Hepatocyte (in vitro differentiated cells): ENCODE data around the gene ERAP2. TPM values are rescaled to one million over a fixed set of nuclear protein-coding genes. Genes with fewer than 3 reads are reported as not detected.

Source experiments
- DNase-seq: peaks from one replicate; pipeline ENCODE4 v3.0.0-alpha.2; 2016; ENCODE audit warnings: low spot score
- H2AFZ ChIP-seq: fragments of 200-600 bp; sonication (generic); 2 replicates; pipeline ENCODE4 v1.6.0; 2016; ENCODE audit warnings: antibody characterized with exemption, mild to moderate bottlenecking
- H3K27ac ChIP-seq: fragments of 200-600 bp; sonication (generic); 2 replicates; pipeline ENCODE4 v1.5.1; 2016; ENCODE audit warnings: mild to moderate bottlenecking
- H3K27me3 ChIP-seq: fragments of 200-600 bp; sonication (generic); 2 replicates; pipeline ENCODE4 v1.6.1; 2016
- H3K36me3 ChIP-seq: fragments of 200-600 bp; sonication (generic); replicated peaks from 2 replicates; pipeline ENCODE4 v1.5.1; 2016; ENCODE audit warnings: low read depth; ENCODE audit not compliant: insufficient read depth
- H3K4me1 ChIP-seq: fragments of 200-600 bp; sonication (generic); 2 replicates; pipeline ENCODE4 v1.5.1; 2016; ENCODE audit warnings: mild to moderate bottlenecking, moderate library complexity; ENCODE audit not compliant: insufficient read depth
- H3K4me2 ChIP-seq: fragments of 200-600 bp; sonication (generic); 2 replicates; pipeline ENCODE4 v1.6.0; 2016
- H3K4me3 ChIP-seq: fragments of 200-600 bp; sonication (generic); 2 replicates; pipeline ENCODE4 v1.5.1; 2016; ENCODE audit warnings: mild to moderate bottlenecking
- H3K79me2 ChIP-seq: fragments of 200-600 bp; sonication (generic); 2 replicates; pipeline ENCODE4 v1.6.0; 2017; ENCODE audit warnings: mild to moderate bottlenecking
- H3K9me2 ChIP-seq: fragments of 200-600 bp; sonication (generic); replicated peaks from 2 replicates; pipeline ENCODE4 v1.6.0; 2017; ENCODE audit warnings: mild to moderate bottlenecking; ENCODE audit not compliant: insufficient read depth
- H3K9me3 ChIP-seq: fragments of 200-600 bp; sonication (generic); 2 replicates; pipeline ENCODE4 v1.5.1; 2016; ENCODE audit warnings: low read depth, mild to moderate bottlenecking
- H4K20me1 ChIP-seq: fragments of 200-600 bp; sonication (generic); 2 replicates; pipeline ENCODE4 v1.6.0; 2016; ENCODE audit warnings: mild to moderate bottlenecking; ENCODE audit not compliant: insufficient read depth, poor library complexity, severe bottlenecking
- CTCF ChIP-seq: fragments of 200-600 bp; sonication (generic); IDR thresholded peaks from 2 replicates; pipeline ENCODE4 v1.5.1; 2016; ENCODE audit warnings: antibody characterized with exemption, mild to moderate bottlenecking; ENCODE audit not compliant: poor library complexity
- EZH2 ChIP-seq: fragments of 200-600 bp; sonication (generic); IDR thresholded peaks from 2 replicates; pipeline ENCODE4 v1.6.1; 2016; ENCODE audit warnings: antibody characterized with exemption, mild to moderate bottlenecking, borderline replicate concordance
- EZH2phosphoT487 ChIP-seq: fragments of 200-600 bp; sonication (generic); IDR thresholded peaks from one replicate; pipeline ENCODE4 v1.6.1; 2018; ENCODE audit warnings: antibody characterized with exemption, mild to moderate bottlenecking, low read depth, moderate library complexity; ENCODE audit not compliant: unreplicated experiment, severe bottlenecking
- WGBS: methylation state at CpG from one replicate; pipeline ENCODE4 v1.1.6; 2016; ENCODE audit warnings: low lambda C conversion rate; ENCODE audit errors: missing lambda C conversion rate; 5-methylcytosine and 5-hydroxymethylcytosine counted together
- polyA plus RNA-seq: library from polyadenylated mRNA; unstranded; fragments of >200 nt; fragmentation: Nextera tagmentation; extraction: Ambion mirVana; gene quantifications from 2 replicates; pipeline ENCODE4 v1.2.1, GENCODE V29; 2016
- total RNA-seq: library from RNA; depleted of rRNA; stranded (reverse); fragments of >200 nt; gene quantifications from 2 replicates; pipeline ENCODE4 v1.2.3, GENCODE V29; 2014

Gene ERAP2
- total and polyA plus RNA-seq, 2 experiments from 2014 or later = 0.87 to 1.5 TPM

DNA sequence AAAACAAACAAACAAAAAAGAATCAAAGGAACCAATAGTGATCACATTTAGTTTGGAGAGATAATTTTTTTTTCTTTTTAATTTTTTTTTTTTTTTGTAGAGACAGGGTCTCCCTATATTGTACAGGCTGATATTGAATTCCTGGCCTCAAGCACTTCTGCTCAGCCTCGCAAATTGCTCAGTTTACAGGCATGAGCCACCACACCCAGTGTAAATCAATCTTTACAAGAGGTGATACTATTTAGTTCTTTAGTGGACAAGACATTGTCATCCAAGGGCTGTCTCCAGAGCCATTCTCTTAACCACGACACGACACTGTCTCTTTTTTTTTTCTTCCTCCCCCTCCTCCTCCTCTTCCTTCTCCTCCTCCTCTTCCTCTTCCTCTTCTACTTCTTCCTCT, 29.6 kb downstream of the ERAP2 start:
- WGBS = 85% methylated on average over 3 of the region's 3 CpGs
- no peak for TF ChIP-seq CTCF
- TF ChIP-seq EZH2phosphoT487 = no peak
- TF ChIP-seq EZH2 = no peak
- Histone ChIP-seq H3K9me2 (no peaks in the 10 kb centered on the region), H4K20me1 (no peaks in the 10 kb centered on the region), H3K79me2 (no peaks in the 10 kb centered on the region), H2AFZ (no peak overlapping the region), H3K4me1 (no peaks in the 10 kb centered on the region), H3K36me3 (no peaks in the 10 kb centered on the region), H3K4me2 (no peak overlapping the region), H3K27ac (no peak overlapping the region), H3K4me3 (no peak overlapping the region), H3K27me3 (no peaks in the 10 kb centered on the region), H3K9me3 (no peaks in the 10 kb centered on the region)
- no peak for DNase-seq

DNA sequence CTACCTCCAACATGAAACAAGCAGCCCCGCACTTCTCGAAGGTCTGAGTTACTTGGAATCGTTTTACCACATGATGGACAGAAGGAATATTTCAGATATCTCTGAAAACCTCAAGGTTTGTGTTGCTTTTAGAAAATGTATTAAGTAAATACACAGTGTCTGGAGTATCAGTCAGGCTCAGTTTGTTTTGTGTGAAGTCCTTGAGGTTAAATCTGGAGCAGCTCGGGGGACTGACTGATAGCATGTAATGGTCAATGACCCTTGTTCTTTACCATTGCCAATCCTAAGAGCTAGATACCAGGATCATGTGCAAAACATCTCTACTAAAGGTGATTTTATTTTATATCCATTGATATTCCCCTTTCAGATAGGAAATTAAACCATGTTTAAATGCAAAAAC, 32.7 kb downstream of the ERAP2 start:
- H3K27me3 ChIP-seq = no peaks in the 10 kb centered on the region
- TF ChIP-seq EZH2 (no peak), EZH2phosphoT487 (no peak), CTCF (no peak)
- no peak overlapping the region for H3K4me2 ChIP-seq
- no peak for DNase-seq
- no peaks in the 10 kb centered on the region for H3K79me2 ChIP-seq
- no peaks in the 10 kb centered on the region for H3K4me1 ChIP-seq
- no peak overlapping the region for H3K27ac ChIP-seq
- H3K9me3 ChIP-seq = no peaks in the 10 kb centered on the region
- H4K20me1 ChIP-seq = no peaks in the 10 kb centered on the region
- H3K9me2 ChIP-seq = no peaks in the 10 kb centered on the region
- no peak overlapping the region for H3K4me3 ChIP-seq
- 60% methylated on average over 4 of the region's 4 CpGs for WGBS
- no peaks in the 10 kb centered on the region for H3K36me3 ChIP-seq
- H2AFZ ChIP-seq = no peak overlapping the region

DNA sequence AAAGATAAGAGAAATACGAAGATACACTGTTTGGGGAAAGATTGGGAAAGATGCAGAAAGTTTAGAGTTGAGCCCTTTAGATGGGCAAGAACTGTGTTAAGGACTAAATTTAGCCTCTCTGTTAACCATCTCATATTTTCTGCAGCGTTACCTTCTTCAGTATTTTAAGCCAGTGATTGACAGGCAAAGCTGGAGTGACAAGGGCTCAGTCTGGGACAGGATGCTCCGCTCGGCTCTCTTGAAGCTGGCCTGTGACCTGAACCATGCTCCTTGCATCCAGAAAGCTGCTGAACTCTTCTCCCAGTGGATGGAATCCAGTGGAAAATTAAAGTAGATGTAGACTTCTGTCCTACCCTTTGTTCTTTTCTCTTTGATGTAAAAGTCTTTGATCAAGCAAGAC, 33.1 kb downstream of the ERAP2 start:
- no peak overlapping the region for H3K4me2 ChIP-seq
- H3K27ac ChIP-seq = no peak overlapping the region
- H3K79me2 ChIP-seq = no peaks in the 10 kb centered on the region
- no peaks in the 10 kb centered on the region for H3K36me3 ChIP-seq
- TF ChIP-seq EZH2phosphoT487 = no peak
- TF ChIP-seq CTCF = no peak
- TF ChIP-seq EZH2 = no peak
- no peaks in the 10 kb centered on the region for H3K4me1 ChIP-seq
- no peaks in the 10 kb centered on the region for H3K9me3 ChIP-seq
- no peaks in the 10 kb centered on the region for H4K20me1 ChIP-seq
- WGBS = 72% methylated on average over 4 of the region's 4 CpGs
- no peak for DNase-seq
- H2AFZ ChIP-seq = no peak overlapping the region
- H3K27me3 ChIP-seq = no peaks in the 10 kb centered on the region
- no peak overlapping the region for H3K4me3 ChIP-seq
- no peaks in the 10 kb centered on the region for H3K9me2 ChIP-seq

GRCh38 chr5:96911139-96911538, 34.8 kb downstream of the ERAP2 start:
- Histone ChIP-seq H3K79me2 (no peaks in the 10 kb centered on the region), H3K9me3 (no peaks in the 10 kb centered on the region), H4K20me1 (no peaks in the 10 kb centered on the region), H3K27me3 (no peaks in the 10 kb centered on the region), H3K9me2 (no peaks in the 10 kb centered on the region), H3K4me1 (no peaks in the 10 kb centered on the region), H3K4me3 (no peak overlapping the region), H3K27ac (no peak overlapping the region), H3K36me3 (no peaks in the 10 kb centered on the region), H2AFZ (no peak overlapping the region), H3K4me2 (no peak overlapping the region)
- DNase-seq = no peak
- TF ChIP-seq EZH2phosphoT487 = no peak
- TF ChIP-seq CTCF = no peak
- TF ChIP-seq EZH2 = no peak
- WGBS = 96% methylated on average over 2 of the region's 2 CpGs
